HFF-Myc (cell line): ENCODE data around the gene SCARB1.

ENCODE experiments used
- DNase-seq: peaks from one replicate; pipeline ENCODE4 v3.0.0-alpha.2; 2011; ENCODE audit warnings: low read depth; ENCODE audit errors: extremely low read depth
- H3K4me3 ChIP-seq: replicated peaks from 2 replicates; pipeline ENCODE4 v1.5.1; 2011; ENCODE audit warnings: low read depth, mild to moderate bottlenecking, control low read depth, low read length
- TF ChIP-seq, protein P1 (sequence below): IDR thresholded peaks from 2 replicates; pipeline ENCODE4 v1.5.1; 2012; ENCODE audit warnings: mild to moderate bottlenecking, low read depth, low read length, control low read depth; ENCODE audit errors: missing control alignments

Gene SCARB1

DNA sequence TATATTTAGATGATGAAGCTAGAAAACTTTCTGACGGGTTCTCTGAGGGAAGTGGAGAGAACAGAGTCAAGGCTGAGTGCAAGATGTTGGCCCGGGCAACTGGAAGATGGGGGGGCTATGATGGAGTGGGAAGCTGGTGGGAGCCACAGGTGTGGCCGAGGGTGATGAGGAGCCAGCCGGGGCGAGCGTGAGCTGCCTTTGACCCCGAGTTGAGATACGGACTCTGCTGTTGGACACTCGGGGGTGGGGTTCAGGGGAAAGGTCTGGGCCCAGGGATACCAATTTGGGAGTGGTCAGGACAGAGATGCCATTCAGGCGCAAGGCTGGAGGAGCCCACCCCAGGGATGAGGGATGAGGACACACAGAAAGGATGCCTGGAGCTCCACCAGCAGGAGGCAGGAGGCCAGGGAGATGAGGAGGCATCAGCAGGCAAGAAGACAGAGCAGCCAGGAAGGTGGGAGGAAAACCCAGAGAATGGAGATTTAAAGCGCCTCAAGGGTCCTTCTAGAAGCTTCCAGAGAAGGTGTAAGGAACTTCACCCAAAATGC is 9.0 kb downstream of the SCARB1 start:
- DNase-seq, result no peak
- TF ChIP-seq, protein P1, sequence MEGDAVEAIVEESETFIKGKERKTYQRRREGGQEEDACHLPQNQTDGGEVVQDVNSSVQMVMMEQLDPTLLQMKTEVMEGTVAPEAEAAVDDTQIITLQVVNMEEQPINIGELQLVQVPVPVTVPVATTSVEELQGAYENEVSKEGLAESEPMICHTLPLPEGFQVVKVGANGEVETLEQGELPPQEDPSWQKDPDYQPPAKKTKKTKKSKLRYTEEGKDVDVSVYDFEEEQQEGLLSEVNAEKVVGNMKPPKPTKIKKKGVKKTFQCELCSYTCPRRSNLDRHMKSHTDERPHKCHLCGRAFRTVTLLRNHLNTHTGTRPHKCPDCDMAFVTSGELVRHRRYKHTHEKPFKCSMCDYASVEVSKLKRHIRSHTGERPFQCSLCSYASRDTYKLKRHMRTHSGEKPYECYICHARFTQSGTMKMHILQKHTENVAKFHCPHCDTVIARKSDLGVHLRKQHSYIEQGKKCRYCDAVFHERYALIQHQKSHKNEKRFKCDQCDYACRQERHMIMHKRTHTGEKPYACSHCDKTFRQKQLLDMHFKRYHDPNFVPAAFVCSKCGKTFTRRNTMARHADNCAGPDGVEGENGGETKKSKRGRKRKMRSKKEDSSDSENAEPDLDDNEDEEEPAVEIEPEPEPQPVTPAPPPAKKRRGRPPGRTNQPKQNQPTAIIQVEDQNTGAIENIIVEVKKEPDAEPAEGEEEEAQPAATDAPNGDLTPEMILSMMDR, result no peak
- no peak overlapping the region for H3K4me3 ChIP-seq

DNA sequence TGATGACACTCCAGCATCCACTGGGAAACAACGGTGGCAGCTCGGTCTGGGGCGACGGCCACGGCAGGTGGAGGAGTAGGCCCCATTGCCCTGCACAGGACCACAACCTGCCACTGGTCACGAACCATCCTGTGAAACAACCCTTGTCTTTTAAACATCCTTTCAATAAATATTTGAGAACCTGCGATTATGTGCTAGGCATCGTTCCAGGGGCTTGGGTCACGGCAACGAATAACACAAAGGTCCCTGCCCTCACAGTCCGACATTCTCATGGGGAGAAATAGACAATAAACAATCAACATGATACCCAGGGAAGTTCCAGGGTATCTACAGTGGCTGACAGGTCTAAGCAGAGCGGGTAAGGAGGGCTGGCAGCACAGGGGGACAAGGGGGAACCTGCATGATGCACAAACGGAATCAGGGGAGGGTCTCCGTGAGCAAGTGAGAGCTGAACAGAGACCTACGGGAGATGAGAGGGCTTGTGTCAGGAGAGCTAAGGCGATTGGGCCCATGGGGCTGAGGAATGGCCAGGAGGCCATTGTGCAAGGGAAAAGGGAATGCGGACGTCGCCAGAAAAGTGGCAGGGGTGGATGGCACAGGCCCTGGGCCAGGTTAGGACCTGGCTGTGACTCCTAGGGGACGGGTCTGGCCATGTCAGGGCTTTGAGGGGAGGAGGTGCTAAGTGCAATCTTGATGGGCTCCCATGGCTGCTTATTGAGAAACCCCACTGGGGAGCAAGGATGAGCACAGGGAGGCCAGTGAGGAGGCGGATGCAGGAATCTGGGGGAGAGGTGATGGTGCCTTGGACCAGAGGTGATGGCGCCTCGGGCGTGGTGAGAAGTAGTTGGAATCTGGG is 9.7 kb downstream of the SCARB1 start:
- H3K4me3 ChIP-seq, result no peak overlapping the region
- no peak for DNase-seq

DNA sequence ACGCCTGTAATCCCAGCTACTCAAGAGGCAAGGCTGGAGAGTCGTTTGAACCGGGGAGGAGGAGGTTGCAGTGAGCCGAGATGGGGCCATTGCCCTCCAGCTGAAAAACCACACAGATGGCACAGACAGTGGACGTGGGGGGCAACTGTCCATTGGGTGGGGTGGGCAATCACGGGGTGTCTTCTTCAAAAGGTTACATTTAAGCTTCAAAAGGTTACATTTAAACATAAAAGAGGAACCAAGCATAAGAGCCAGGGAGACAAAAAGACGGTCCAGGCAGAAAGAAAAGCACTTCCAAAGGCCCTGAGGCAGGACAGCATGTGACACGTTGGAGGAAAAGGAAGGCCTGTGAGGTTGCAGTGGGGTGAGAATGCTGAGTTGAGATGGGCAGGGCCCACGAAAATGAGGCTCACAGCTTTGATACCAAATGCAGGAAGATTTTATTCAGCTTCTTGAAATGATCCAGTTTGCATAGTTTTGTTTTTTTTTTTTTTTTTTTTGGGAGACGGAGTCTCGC is 10.7 kb downstream of the SCARB1 start:
- no peak overlapping the region for H3K4me3 ChIP-seq
- TF ChIP-seq, protein P1, result no peak
- DNase-seq, result no peak

More for the DNA sequence above, 9.7 kb downstream of the SCARB1 start:
- TF ChIP-seq, protein P1, result no peak

DNA sequence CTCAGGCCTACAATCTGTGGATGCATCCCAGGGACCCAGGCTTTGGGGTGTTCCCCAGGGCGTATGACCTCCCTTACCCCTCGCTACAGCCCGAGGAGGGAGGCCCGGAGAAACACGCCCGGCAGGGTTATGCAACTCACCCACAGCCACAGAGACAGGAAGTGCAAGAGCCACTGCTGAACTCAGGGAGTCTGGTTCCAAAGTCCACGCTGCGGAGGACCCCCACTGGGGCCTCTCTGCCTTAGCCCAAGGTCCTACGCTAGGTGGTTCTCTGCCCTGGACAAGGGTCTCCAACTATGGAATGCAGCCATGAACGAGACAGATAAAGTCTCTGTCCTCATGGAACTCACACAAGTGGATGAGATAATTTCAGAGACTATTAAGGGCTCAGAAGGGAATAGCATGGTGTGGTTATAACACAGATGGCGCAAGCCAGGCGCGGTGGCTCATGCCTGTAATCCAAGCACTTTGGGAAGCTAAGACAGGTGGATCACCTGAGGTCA is 11.3 kb downstream of the SCARB1 start:
- H3K4me3 ChIP-seq, result no peak overlapping the region
- no peak for DNase-seq

DNA sequence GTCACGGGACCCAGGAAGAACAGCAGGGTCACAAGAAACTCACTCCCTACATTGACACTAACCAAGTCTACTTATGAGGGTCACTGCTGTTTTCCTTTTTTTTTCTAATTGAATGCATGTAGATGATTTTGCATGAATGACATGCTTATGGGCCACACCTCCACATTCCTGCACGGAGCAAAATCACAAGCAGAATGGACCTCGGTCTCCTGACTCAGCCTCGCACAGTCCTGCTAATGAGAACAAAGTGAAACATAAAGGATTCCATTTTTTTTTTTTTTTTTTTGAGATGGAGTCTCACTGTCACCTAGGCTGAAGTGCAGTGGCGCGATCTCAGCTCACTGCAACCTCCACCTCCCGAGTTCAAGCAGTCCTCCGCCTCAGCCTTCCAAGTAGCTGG is 12.3 kb downstream of the SCARB1 start:
- TF ChIP-seq, protein P1, result no peak
- no peak overlapping the region for H3K4me3 ChIP-seq
- DNase-seq, result no peak

More for the DNA sequence above, 11.3 kb downstream of the SCARB1 start:
- TF ChIP-seq, protein P1, result no peak

DNA sequence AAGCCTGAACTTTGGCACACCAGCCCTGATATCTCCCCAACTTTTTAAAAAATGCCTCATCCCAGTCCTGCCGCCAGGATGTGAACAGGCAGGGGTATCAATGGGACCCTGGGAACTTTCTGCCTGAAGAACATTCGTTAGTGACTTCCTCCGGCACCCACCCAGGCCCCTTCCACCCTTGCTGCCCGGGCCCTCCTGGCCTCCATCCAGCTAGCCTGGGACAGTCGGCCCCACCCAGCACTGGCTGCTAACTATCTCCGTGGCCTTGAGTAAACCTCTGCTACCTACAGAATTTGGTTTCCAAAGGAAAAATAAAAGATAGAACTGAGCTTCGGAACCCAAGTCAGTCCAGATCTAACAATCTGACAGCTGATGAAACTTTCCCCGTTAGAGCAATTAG is 14.3 kb downstream of the SCARB1 start:
- TF ChIP-seq, protein P1, result no peak
- no peak for DNase-seq
- H3K4me3 ChIP-seq, result no peak overlapping the region
